Progenitor cell of endocrine pancreas (in vitro differentiated cells): Measurements from ENCODE around the gene ZP1. TPM values are rescaled to one million over a fixed set of nuclear protein-coding genes. Genes with fewer than 3 reads are reported as not detected.

Experiments
- DNase-seq: peaks from one replicate; pipeline ENCODE4 v3.0.0; 2021; ENCODE audit warnings: low spot score; ENCODE audit not compliant: unreplicated experiment
- H3K27ac Mint-ChIP-seq: 2 replicates; pipeline ENCODE4 v1.8.0; 2021; ENCODE audit warnings: mild to moderate bottlenecking, moderate library complexity, mixed read lengths
- H3K27me3 Mint-ChIP-seq: 2 replicates; pipeline ENCODE4 v1.8.0; 2021; ENCODE audit warnings: mixed read lengths
- H3K36me3 Mint-ChIP-seq: 2 replicates; pipeline ENCODE4 v1.8.0; 2022; ENCODE audit warnings: mixed read lengths; ENCODE audit not compliant: insufficient read depth
- H3K4me1 Mint-ChIP-seq: 2 replicates; pipeline ENCODE4 v1.8.0; 2021; ENCODE audit warnings: low read depth, mixed read lengths
- H3K4me3 Mint-ChIP-seq: 2 replicates; pipeline ENCODE4 v1.8.0; 2021; ENCODE audit warnings: low read depth, mild to moderate bottlenecking, moderate library complexity, mixed read lengths
- H3K9me3 Mint-ChIP-seq: 2 replicates; pipeline ENCODE4 v1.8.0; 2021; ENCODE audit warnings: low read depth, mixed read lengths
- total RNA-seq: library from RNA; stranded (reverse); gene quantifications from 2 replicates; pipeline ENCODE4 v1.2.1, GENCODE V29; 2021
- TF ChIP-seq, protein P1 (sequence below): fragments of 200-600 bp; sonication (generic); IDR thresholded peaks from one replicate; pipeline ENCODE4 v1.5.0; 2021; ENCODE audit warnings: antibody characterized with exemption, mild to moderate bottlenecking; ENCODE audit not compliant: unreplicated experiment

The ZP1 gene
- total RNA-seq, 1 donor from 2014 or later: not detected

DNA sequence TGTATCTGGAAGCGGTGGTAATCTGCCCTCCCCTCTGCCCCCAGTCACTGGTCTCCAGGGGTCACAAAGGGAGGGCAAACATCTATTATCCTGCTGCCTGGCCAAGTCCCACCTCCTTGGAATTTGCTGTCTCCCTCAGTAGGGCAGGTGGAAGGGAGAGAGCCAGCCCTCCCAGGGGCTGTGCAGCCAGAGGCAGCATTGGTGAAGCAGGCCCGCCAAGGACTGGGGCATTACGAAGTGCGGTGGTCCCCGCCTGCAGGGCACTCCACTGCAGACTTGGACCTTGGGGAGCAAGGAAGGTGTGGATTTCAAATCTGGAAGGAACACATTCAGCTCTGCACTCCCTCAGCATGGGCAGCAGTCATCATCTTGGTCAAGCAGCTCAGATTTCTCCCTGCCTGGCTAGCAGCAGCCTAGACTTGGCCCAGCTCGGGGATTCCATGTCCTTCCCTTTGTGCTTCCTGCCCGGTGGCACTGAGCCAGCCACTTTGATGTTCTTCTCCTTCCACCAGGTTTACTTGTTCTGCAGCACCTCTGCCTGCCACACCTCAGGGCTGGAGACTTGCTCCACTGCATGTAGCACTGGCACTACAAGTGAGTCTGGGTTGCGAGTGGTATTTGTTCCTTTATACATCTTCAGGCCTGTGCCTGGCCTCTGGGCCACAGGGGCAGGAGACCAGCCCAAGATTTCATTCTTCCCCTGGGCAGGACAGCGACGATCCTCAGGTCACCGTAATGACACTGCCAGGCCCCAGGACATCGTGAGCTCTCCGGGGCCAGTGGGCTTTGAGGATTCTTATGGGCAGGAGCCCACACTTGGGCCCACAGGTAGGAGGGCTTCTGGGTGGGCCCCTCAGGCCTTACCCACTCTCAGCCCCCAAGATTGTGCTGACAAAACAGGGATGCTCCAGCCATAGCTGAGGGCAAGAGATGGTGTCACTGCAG is 7.4 kb downstream of the ZP1 start:
- Mint-ChIP-seq H3K4me3 (no peak overlapping the region), H3K9me3 (no peaks in the 10 kb centered on the region), H3K36me3 (peaks cover 2% of the 10 kb centered on the region), H3K27ac (no peak overlapping the region), H3K27me3 (no peaks in the 10 kb centered on the region), H3K4me1 (no peaks in the 10 kb centered on the region)
- DNase-seq: no peak
- TF ChIP-seq, protein P1, sequence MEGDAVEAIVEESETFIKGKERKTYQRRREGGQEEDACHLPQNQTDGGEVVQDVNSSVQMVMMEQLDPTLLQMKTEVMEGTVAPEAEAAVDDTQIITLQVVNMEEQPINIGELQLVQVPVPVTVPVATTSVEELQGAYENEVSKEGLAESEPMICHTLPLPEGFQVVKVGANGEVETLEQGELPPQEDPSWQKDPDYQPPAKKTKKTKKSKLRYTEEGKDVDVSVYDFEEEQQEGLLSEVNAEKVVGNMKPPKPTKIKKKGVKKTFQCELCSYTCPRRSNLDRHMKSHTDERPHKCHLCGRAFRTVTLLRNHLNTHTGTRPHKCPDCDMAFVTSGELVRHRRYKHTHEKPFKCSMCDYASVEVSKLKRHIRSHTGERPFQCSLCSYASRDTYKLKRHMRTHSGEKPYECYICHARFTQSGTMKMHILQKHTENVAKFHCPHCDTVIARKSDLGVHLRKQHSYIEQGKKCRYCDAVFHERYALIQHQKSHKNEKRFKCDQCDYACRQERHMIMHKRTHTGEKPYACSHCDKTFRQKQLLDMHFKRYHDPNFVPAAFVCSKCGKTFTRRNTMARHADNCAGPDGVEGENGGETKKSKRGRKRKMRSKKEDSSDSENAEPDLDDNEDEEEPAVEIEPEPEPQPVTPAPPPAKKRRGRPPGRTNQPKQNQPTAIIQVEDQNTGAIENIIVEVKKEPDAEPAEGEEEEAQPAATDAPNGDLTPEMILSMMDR: no peak

GRCh38 chr11:60875366-60876167 is 8.2 kb downstream of the ZP1 start:
- Mint-ChIP-seq H3K4me3 (no peak overlapping the region), H3K36me3 (peaks cover 2% of the 10 kb centered on the region), H3K9me3 (no peaks in the 10 kb centered on the region), H3K27me3 (no peaks in the 10 kb centered on the region), H3K27ac (no peak overlapping the region), H3K4me1 (no peaks in the 10 kb centered on the region)
- TF ChIP-seq, protein P1: no peak
- no peak for DNase-seq

DNA sequence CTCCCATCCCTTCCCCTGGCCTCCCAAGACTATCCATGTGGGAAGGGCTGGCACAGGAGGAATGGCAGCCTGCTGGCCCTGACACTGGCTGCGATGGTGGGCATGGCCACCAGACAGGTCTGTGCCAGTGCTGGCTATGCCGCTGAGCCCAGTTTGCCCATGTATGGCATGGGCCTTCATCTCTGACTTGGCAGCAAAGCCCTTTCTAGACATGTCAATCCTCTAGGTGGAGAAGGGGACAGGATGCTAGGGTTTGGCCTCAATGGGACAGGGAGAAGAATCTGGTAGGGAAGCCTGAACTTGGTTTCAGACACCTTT is 8.8 kb downstream of the ZP1 start:
- Mint-ChIP-seq H3K4me1 (peaks cover 5% of the 10 kb centered on the region), H3K9me3 (no peaks in the 10 kb centered on the region), H3K4me3 (no peak overlapping the region), H3K36me3 (peaks cover 4% of the 10 kb centered on the region), H3K27me3 (no peaks in the 10 kb centered on the region), H3K27ac (no peak overlapping the region)
- TF ChIP-seq, protein P1: no peak
- DNase-seq: no peak

- Mint-ChIP-seq H3K27ac (no peak overlapping the region), H3K4me1 (peaks cover 6% of the 10 kb centered on the region), H3K27me3 (no peaks in the 10 kb centered on the region), H3K4me3 (no peak overlapping the region), H3K9me3 (no peaks in the 10 kb centered on the region), H3K36me3 (peaks cover 5% of the 10 kb centered on the region)
- no peak for DNase-seq
- TF ChIP-seq, protein P1: no peak
These were observed 11.1 kb downstream of the ZP1 start for GRCh38 chr11:60878245-60879101.

DNA sequence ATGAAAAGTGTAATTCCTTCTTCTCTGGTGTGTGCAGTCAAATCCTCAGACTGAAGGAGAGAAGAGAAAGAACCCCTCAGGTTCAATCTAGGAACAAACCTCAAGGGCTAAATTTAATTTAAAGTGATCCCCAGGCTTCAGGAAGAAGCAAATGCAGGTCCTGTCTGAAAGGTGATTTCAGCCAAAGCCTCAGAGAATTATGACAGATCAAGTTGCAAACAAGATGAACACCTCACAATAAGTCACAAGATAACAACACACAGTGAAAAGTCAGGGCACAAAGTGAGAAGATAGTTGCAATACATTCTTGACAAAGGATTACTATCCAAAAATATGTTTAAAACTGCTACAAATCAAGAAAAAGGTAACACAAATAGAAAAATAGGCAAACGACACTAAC is 11.8 kb downstream of the ZP1 start:
- peaks cover 6% of the 10 kb centered on the region for H3K4me1 Mint-ChIP-seq
- H3K27ac Mint-ChIP-seq: no peak overlapping the region
- H3K27me3 Mint-ChIP-seq: no peaks in the 10 kb centered on the region
- TF ChIP-seq, protein P1: no peak
- no peak overlapping the region for H3K4me3 Mint-ChIP-seq
- H3K9me3 Mint-ChIP-seq: no peaks in the 10 kb centered on the region
- H3K36me3 Mint-ChIP-seq: peaks cover 5% of the 10 kb centered on the region
- no peak for DNase-seq
